ENCODE data around the gene ARSA.

- TF ChIP-seq CTCF (conservative IDR thresholded peaks at IDR 0.05) (no peak), EZH2 (IDR thresholded peaks at IDR 0.05; ENCODE audit: low read depth) (no peak)
These were observed 19.0 kb downstream of the ARSA start for GRCh38 chr22:50608996-50609395.
